Stimulated activated CD4-positive, alpha-beta T cell treated with anti-CD3 and anti-CD28 coated beads, Interleukin-2, amount 100 ng/mL, for 24 hours (primary cell): ENCODE measurements around the gene COQ9.

Experiments used
- DNase-seq, 2 donors: peaks; one replicate each; pipeline ENCODE4 v3.0.0-alpha.2; 2020

COQ9 gene

DNA sequence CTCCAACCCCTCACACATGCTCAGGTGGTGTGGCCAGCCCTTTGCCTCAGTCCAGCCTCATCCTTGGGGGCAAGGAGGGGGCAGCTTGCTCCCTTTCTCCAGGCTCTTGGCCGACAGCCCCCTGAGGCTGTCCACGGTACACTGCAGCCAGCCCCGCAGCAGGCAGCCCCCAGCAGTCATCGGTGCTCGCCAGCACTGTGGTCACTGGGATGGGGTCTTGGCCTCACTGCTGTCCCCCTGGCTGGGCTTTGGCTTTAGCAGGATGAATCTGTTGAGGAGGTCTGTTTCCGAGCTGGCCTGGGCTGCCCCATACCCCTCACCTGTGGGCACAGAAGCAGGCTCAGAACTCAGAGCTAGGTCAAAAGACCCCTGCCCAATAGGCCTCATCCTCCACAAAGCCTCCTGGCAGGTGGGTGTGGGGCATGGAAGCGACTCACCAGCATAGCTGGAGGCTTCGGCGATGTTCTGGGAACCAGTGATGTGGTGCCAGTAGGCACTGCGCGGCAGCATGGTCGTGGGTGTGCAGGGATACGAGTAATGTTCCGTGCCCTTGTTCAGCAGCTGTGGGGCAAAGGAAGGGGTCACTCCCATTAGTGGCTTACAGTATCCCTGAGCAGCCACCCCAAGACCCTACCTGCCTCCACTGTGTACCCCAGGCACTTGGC lies 26.0 kb downstream of the COQ9 start:
- DNase-seq: no peak

DNA sequence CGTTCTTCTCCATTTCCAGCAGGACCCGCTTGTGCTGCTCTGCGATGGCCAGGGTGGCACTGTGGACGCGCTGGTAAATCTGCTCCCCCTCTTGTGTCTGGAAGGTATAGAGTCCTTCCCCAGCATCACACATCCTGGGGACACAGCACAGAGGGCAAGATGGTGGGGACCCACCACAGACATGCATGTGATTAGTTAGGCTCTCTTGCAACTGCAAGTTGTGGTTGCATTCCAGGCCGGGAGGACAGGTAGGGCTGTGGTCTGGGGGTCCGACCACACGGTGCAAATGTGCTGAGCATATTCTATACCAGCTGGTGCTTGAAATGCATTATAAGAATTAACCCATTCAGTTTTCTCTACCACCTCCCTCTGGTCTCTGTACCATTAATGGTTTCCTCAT lies 26.6 kb downstream of the COQ9 start:
- DNase-seq: no peak

DNA sequence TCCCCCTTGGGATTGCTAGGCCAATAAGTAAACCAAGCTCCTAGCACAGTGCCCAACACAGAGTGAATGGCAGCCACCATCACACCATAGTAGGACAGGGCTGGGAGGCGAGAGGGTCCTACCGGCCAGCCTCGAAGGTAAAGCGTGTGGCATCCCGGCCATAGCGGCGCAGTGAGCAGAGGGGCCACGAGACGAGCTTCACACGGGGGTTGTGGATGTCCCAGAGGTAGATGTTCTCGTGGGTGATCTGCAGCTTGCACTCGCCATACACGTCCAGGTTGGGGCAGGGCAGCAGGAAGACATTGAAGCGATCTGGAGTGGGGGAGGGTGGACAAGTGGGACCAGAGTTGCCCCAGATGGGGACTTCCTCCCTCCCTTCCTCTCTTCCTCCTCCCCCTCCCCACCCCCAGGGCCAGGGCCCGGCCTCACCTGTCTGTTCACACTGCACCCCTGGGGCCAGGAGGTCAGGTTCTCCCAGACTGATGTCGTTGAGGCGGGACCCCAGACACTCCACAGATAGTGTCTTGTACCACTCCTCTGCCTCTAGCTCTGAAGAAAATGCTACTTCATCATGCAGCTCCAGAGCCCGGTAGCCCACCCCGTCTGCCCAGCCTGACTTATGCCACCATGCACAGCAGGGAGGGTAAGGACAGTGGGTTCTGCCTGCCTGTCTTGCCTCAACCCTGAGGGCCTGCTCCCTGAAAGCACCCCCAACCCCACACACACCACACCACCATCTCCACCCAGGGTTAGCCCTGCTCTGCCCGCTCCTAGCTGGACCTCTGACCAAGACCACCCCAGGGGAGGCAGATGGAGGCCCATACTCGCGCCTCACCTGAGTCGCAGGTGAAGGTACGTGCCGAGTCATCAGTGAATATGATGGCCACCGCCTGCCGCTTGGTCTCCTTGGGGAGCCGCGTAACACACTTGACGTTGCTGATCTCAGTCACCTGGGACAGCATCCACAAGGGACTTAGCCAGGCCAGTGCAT lies 27.7 kb downstream of the COQ9 start:
- no peak for DNase-seq

DNA sequence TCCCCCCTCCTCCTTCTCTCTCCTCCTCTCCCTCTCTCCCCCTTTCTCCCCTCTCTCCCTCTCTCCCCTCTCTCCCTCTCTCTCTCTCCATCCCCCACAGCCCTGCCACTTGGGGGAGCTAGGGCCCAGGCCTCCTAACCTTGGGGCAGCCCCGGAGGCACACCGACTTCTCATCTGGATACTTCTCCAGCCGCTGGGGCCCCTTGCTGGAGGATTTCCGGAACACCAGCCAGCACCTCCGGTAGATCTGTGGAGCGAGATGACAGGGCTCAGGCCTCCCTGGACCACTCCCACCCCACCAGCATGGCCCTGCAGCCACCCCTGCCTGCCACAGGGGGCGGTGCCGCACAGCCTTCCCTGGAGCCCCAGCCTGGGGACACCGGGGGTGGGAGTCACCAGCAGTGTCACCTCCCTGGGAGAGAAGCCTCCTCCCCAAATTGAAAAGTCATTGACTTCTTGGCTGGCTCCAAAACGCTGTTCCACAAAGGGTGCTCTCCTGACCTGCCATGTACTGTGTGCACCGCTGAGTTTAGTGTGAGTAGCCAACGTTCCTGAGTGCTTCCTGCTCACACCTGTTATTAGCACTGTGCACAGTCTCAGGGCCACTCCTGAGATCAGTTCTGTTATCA lies 28.5 kb downstream of the COQ9 start:
- peak; percentile 68 to 83 for DNase-seq

DNA sequence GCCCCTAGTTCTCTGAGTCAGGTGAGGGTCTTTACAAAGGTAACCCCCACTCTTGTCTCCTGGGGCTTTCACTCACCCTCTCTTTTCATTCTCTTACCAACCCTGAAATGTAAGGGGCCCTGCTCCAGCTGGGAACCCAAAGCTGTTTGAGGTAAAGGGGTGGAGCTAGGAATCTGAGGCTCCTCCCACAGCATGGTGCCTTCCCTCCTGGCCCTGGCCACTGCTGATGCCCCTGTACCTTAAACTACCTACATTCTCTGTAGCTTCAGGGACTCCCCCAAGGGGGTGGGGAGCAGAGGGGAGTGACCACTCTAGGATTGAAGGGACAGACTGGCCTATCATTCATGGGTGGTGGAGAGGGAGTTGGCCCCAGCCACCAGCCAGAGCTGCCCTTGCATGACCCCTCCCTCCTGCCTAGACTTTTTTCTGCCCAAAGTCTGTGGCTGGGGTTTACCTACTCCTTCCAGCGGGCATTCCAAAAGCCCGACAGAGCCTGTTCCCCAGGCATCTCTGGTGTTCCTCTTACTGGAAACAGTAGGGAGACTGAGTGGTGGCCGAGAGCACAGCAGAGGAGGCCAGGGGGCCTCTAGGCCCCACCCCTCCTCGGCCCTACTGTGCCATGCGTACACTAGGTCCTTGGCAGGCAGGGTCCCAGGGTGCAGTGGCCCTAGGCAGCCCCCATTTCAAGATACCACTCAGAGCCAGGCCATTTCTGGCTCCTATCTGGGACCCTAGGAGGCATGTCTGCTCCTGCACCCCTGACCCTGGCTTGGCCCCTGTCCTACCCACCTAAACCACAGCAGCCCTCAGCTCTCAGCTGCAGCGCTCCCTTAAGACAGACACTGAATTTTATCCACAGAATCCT lies 29.5 kb downstream of the COQ9 start:
- no peak for DNase-seq

DNA sequence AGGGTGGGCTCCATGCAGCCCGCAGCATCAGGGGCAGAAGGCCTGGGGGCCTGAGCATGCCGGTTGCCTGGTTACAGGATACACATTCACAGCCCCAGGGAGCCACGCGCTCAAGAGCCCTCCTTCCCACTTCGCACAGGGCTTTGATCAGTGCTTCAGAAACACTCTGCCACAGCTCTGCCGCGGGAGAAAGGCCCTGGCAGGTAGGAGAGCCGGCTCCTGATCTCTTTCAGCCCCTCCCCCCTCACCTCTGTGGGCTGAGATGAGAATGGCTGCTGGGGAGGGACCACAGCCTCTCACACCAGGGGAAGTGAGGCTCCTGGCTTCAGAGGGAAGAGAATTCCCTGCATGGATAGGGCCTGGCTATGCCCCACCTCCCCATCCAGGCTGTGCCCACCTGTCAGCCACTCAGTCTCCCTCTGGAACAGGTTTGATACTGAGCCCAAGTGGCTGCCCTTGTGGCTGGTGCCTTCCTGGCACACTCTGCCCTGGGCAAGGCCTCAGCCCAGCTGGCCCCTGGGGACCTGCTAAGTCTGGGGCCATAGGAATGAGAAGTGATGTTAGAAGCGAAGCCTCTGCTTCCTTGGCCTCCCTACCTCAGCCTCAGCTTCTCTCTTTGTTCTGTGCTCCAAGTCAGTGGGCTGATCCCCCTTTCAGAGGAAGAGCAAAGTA lies 30.4 kb downstream of the COQ9 start:
- DNase-seq: no peak

DNA sequence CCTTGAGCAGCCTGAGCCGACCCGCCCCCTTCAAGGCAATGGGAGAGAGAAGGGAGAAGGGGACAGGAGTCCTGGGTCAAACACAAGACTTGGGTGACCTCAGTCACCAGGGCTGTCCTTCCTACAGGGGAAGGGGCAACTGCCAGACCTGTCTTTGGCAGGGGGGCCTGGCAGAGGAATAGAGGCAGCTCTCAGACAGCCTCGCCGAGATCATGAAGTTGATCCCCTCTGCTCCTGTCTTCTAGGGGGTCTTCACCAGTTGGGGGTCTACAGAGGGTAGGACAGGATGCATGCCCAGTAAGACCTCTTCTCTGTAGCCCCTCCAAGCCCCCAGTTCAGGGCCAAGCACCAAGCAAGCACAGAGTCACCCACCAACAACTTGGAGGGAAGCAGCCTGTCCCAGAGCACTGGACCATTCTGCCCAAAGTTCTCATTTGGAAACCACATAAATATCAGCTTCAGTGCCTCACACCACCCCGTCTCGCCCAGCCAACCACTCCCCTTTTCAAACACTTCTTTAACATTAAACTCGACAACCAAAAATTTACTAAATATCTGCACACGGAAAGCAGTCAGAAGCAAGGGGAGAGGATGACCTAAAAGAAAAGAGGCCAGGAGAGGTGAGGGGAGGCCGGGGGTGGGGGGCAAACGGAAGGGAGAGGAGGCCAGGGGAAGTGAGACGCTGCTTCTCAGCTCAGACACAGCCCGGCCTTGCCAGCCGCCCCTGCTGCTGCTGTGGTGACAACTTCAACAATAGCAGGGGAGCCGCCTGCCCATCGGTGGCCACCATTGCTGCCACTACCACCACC lies 31.3 kb downstream of the COQ9 start:
- DNase-seq: no peak

DNA sequence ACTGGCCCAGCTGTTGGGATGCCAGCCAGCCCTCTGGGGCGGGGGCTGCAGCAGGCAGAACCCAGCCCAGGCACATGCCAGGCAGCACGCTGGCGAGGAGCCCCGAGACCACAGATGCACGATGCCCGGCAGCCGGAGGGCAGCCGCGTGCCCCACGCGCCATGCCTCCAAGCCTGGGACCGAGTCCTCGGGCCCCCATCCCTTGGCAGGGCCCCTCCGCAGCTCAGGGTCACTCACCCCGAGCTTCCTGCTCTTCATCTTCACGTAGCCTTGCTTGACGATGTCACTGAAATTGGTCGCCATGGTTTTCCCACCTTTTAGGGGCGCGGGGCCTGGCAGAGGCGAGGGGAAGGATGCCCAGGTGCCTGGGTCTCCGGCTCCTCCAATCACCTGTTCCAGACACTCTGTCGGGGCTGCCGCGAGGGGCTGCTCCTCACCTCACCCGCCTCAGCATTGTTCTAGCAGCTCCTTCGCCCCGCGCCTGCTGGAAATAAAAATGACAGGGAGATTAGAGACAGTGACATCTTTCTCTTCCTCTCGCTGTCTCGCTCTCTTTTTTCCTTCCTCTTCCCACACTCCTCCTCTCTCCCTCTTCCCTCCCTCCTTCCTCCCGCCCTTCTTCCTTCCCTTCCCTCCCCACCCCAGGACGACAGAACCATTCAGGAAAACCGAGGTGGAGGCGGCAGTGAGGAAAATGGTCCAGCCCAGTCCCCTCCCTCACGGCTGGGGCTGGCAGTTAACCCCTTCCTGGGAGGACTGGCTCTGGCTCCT lies 32.1 kb downstream of the COQ9 start:
- no peak for DNase-seq

DNA sequence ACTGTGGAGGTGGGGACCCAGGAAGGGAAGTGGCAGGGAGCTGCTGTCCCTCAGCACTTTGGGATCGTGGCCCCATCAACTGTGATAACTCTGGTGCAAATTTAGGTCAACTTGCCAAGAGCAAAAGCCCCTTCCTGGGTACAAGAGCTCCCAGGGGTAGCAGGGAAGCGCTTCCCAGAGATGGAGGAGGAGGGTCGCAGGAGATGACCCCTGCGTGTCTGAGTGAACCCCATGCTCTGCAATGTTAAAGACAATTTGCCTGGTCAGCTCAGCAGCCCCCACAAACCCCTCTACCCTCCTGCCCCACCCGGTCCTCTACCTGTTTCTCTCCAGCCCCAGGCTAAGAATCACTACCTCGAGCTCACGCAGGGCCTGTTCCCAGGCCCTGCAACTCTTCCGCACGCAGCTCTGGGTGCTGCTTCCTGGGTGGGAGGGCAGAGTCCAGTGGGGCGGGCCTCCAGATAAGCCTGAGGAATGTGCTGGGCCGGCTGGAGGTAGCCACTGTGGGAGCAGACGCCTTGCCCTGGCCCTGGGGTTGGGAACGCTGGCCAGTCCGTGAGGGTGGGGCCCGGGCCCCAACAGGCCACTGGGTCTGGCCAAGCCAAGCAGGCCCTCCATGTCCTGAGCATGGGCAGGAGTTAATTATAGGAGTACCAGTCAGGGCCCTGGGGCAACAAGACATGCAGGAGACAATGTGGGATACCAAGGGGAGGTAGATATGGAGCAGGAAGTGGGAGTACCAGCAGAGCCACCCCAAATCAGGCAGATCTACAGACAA lies 32.9 kb downstream of the COQ9 start:
- DNase-seq: no peak

DNA sequence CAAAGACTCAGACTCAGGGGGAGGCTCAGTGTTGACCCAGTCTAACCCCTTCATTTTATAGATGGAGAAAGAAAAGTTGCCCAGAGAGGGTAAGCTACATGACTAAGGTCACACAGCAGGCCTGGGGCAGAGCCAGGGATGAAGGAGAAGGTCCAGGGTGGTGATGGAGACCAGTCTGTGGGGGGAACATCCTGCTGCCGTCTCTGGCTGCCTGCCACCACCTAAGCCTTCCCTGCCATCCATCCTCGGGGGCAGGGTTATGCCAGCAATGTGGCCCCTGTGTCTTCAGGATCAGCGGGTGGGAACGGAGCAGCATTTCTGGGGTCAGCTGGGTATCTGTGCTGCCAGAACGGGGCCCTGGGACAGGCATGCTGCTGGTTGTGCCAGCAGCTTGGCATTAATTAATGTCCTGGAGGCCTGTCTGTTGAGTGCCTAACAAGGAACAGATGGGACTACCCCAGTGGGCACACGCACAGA lies 33.5 kb downstream of the COQ9 start:
- no peak for DNase-seq

DNA sequence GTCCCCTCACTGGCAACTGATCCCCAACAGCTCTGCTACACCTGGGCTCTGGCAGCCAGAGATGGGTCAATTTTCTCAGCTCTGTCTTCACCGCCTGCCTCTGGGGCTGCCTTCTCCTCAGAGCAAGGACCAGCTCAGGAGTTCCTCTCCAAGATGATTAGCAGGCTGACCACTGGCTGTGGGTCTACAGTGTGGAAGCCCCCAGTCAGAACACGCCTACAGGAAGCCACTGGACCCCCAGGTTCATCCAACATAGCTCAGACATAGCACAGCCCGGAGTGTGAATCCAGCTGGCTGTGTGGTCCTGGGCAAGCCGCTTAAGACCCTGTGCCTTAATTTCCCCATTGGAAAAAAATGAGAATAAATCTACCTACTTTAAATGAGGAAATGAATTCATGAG lies 34.1 kb downstream of the COQ9 start:
- no peak for DNase-seq

DNA sequence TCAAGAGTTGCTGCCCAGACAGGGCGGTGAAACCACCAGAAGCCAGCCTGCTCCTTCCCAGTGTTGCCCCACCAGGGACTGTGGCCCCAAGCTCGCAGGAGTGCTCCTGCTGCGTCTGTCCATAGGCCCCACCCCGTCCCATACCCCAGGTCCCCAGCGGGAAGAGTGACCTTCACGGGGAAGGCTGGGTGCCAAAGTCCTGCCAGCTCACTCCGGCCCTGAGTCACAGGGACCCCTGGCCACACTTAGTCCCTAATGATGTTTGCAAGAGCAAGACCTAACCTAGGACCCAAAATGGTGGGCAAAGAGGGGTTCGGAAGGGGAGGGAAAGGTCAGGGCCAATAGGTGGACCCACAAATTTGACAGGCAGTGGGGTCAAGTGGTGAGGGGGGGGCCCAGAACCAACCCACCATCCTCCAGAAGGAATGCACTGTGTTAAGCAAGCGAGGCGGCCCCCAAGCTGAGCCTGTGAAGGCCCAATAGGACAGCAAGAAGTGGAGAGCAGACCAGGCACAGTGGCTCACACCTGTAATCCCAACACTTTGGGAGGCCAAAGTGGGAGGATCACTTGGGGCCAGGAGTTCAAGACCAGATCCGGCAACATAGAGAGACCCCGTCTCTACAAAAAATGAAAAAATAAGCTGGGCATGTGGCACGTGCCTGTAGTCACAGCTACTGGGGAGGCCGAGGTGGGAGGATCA lies 35.7 kb downstream of the COQ9 start:
- no peak for DNase-seq

DNA sequence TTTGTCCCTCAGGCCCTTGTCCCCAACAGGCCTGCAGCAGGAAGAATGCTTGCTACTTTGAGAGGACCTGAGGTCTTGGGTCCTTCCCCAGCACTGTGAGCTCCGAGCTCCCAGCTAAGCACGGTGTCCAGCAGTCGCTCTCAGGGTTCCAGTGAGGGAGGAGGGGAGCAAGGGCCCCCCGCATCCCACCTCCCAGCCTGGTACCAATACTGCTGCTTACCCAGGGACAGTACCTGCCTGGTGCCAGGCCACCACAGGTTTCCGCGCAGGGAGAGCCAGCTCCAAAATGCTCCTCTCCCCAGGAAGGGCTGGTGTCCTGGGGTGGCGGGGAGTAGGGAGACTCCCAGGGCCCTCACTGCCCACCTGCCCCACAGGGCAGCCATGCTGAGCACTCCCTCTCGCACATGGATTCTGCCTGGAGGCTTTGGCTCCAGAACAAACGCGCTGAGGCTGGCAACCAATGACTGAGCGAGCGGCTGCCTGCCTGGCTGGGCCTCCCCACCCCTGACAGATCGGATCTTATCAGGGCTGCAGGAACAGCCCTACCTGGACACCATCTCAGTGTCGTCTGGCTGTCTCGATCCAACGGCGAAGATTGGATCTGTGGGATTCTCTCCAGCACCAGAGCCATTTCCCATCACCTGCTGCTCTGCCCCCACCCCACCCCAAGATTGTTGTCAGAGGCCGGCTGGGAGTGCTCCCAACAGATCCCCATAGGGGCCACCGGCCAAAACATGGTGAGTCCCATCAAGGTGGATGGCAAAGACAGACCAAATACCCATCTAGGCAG lies 36.6 kb downstream of the COQ9 start:
- no peak for DNase-seq

DNA sequence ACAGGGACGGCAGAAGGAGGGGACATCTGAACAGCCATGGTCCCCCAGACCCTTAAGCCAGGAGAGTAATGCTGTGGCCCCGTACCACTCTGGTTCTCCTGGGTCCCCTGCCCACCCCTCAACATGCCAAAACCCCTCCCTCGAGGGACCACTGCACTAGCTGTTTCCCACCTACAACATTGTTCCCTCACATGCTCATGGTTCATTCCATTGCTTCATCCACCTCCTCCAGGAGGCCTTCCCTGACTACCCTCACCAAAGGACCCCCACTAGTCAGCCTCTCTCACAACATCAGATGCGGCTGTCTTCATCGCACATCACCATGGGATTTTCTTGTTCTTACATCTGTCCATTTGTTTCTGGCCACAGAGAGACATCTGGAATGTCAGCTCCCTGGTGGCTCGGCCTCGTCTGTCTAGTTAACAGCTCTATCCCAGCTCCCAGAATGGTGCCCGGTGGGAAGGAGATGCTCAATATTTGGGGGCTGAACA lies 37.3 kb downstream of the COQ9 start:
- DNase-seq: no peak

DNA sequence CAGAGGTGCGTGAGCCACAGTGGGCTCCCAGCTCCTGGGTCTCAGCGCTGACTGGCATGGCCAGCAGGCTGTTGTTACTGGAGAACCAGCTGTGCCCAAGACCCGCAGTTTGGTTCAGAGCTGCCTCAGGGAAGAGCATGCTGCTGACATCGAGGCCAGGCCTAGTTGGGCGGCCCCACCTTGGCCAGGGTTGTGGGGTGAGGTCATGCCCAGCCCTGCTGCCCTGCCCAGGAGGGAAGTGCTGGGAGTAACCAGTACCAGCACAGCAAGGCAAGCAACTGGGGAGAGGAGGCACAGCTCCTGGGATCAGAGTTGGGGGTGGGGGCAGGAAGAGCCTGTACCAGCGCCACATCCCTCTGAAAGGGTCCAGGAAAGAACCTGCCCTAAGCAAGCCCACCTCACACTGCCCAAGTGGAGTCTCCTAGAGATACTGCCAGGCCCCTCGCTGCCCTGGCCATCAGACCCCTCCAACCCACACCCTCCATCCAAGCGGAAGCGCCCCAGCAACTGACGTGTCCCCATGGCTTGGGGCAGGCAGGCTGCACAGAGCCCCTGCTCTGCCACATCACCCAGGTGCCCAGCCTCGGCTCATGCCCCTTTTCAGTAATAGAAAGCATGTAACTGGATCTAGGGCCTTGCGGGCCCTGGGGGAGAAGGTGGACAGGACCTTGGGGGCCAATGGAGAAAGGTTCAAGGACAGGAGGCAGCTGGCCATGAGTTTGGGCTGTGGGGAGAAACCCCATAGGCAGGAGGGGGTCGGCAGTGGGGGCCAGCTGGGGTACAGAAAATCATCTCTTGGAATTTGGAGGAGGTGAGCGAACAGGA lies 38.0 kb downstream of the COQ9 start:
- DNase-seq: no peak

DNA sequence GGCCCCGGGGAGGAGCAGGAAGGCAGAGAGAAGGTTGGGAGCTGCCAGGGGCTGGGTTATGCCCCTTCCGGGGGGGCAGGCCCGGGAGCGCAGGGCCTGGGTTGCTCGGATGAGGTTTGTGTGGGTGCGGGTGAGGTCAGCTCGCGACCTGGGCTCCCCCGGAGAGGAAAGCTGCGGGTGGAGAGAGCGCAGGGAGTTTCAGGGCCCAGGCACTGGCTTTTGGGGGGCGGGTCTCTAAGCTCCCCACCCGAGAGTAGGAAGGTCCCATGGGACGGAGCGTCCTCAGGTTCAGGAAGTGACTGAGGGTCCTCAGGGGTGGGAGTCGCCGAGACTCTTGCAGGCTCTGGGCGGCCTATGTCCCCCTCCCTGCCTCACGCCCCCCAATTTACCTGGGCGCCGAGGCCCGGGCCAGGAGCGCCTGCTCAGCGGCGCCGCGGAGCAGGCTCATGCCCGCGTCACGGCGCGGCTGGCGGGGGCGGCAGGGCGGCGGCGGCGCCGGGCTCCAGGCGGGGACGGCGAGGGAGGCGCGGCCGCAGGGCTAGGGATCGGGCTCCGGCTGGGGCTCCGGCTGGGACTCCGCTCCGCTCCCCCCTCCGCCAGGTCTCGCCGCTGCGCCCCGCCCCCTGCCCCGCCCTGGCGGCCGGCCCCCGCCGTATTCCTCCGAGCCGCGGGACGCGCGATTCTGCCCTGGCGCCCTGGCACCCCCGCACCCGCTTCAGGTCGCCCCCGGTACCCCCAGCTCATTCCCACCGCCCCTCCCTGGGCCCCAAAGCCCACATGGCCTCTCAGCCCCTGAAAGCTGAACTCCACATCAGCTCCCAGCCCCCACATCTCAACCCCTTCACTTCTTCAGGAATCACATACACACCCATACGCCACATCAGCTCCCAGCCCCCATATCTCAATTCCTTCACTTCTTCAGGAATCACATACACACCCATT lies 38.9 kb downstream of the COQ9 start, which contains the start of gene DOK4:
Gene DOK4, minus strand, starts transcription at position 578 of the 942 bp plus-strand sequence. CDS start 6,986 bp downstream, outside the sequence.
- peak; percentile 86 to 90 for DNase-seq
